ENCODE measurements around the gene KIAA0513. TPM values are rescaled to one million over a fixed set of nuclear protein-coding genes. Genes with fewer than 3 reads are reported as not detected.
A peak's percentile ranks its signal among the peaks of the same experiment; 100 is the strongest.

KIAA0513 gene
- total RNA-seq, 1 donor from 2014 or later, result 131 TPM

DNA sequence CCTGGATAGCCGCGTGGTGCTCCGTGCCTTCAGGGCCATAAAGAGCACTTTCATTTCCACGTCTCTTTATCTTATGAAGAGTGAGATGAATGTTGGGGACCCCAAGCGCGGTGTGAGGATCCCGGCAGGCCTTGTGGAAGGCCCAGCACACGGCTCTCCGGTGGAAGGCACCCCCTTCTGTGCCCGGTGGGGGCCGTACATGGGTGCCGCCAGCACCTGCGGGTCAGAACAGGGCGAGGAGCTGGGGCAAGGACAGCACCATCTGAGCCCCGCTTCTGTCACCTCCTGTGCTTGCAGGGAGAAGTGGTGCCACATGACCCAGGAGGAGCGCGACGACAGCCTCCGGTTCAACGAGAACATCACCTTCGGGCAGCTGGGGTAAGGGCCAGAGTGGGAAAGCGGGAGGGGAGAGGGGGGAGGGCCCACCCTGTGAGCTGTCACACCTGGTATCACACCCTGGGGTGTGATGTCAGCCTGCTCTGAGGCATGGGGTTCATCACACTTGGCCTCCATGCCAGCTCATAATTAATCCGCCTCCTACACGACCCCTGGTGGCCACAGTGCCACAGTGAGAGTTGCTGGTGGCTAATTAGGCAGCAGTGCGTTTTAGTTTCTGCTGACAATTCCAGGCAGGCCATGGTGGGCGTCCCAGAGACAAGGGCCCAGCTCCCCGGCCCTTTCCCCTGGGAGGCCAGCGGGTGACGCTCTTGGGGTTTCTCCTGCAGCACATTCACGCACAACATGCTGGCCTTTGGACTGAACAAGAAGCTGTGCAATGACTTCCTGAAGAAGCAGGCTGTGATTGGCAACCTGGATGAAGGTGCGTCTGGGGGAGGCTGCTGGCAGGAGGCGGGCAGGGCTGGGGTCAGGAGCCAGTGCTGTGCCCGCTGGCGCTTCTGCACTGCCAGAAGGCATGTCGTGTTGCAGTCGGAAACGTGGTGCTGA is 59.0 kb downstream of the KIAA0513 start:
- Histone ChIP-seq H3K27ac (no peak overlapping the region), H3K4me1 (peaks cover 0 to 7% of the 10 kb centered on the region in 2 donors), H3K4me3 (no peak overlapping the region), H3K9me3 (no peaks in the 10 kb centered on the region), H3K36me3 (peaks cover 10 to 17% of the 10 kb centered on the region in 2 donors), H3K27me3 (no peaks in the 10 kb centered on the region)
- intact Hi-C loops (cut with DNase I), result no loop called here
- TF ChIP-seq, protein P1, sequence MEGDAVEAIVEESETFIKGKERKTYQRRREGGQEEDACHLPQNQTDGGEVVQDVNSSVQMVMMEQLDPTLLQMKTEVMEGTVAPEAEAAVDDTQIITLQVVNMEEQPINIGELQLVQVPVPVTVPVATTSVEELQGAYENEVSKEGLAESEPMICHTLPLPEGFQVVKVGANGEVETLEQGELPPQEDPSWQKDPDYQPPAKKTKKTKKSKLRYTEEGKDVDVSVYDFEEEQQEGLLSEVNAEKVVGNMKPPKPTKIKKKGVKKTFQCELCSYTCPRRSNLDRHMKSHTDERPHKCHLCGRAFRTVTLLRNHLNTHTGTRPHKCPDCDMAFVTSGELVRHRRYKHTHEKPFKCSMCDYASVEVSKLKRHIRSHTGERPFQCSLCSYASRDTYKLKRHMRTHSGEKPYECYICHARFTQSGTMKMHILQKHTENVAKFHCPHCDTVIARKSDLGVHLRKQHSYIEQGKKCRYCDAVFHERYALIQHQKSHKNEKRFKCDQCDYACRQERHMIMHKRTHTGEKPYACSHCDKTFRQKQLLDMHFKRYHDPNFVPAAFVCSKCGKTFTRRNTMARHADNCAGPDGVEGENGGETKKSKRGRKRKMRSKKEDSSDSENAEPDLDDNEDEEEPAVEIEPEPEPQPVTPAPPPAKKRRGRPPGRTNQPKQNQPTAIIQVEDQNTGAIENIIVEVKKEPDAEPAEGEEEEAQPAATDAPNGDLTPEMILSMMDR (IDR thresholded peaks at IDR 0.05), result peak; percentile 39 to 74 (median 64)
- peak; percentile 35 to 77 for DNase-seq (ENCODE audit: low spot score in 2 of 2)

DNA sequence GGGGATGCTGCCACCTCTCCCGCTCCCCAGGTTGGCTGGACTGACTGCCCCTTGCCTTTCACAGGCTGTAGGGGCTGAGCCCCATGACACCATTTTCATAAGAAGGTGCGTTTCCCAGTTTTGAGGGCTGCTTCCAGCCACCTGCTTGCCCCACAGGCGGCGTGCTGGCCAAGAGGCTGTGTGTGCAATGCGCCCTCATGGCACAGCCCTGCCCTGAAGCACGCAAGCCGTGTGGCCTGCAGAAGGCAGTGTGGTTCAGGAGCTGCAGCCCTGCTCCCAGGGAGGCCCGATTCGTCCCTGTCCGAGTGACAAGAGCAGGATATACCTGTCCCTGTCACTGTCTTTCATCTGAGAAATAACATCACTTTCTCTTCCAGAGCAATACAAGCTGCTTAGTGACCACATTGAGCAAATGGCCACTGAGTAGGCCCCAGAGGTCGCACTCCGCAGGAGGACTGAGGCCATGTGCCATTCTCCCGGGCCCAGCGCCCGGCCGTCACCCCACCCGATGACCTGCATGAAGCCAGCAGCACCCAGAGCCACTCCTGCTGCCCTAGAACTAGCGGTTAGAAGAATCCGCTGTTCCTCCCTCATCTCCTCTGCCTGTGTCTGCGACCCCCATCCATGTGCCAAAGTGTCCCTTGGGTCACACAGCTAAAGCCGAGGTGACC is 60.4 kb downstream of the KIAA0513 start:
- no peak overlapping the region for H3K4me3 ChIP-seq
- no peak for DNase-seq (ENCODE audit: low spot score in 2 of 2)
- intact Hi-C loops (cut with DNase I), result no loop called here
- H3K4me1 ChIP-seq, result peaks cover 0 to 7% of the 10 kb centered on the region in 2 donors
- H3K36me3 ChIP-seq, result peaks cover 10 to 13% of the 10 kb centered on the region in 2 donors
- H3K27me3 ChIP-seq, result no peaks in the 10 kb centered on the region
- H3K9me3 ChIP-seq, result no peaks in the 10 kb centered on the region
- H3K27ac ChIP-seq, result no peak overlapping the region
- TF ChIP-seq, protein P1 (IDR thresholded peaks at IDR 0.05), result no peak

DNA sequence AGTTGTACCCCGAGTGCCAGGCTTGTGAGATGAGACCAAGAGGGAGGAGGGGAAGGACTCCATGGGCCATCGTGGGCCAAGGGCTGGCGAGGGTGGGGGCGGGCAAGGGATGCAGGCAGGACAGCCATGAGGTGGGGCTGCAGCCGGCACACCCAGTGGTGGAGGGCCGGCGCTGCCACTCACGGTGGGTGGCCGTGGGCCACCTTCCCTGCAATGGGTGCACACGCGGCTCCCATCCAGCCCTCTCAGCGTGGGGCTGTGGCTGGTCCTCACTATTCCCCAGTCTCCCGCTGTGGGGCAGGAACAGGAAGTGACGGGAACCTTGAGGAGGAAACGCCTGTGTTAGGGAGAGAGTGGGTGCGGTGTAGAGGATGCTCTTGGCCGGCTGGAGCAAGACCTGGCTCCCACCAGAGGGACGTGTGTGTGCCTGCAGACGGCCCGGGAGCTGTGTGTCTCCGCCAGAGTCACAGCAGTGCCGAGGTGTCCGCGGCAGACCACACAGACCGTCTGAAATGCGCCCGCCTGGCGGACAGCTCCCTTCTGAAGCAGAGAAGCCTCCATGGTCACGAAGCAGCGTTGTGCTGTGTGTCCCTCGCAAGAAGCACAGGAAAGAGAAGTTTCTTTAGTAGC is 61.1 kb downstream of the KIAA0513 start:
- H3K4me1 ChIP-seq, result peaks cover 0 to 7% of the 10 kb centered on the region in 2 donors
- TF ChIP-seq, protein P1 (IDR thresholded peaks at IDR 0.05), result no peak
- H3K27me3 ChIP-seq, result no peaks in the 10 kb centered on the region
- peaks cover 10 to 13% of the 10 kb centered on the region in 2 donors for H3K36me3 ChIP-seq
- H3K27ac ChIP-seq, result no peak overlapping the region
- H3K9me3 ChIP-seq, result no peaks in the 10 kb centered on the region
- no peak overlapping the region for H3K4me3 ChIP-seq
- DNase-seq (ENCODE audit: low spot score in 2 of 2), result no peak
- intact Hi-C loops (cut with DNase I), result no loop called here

DNA sequence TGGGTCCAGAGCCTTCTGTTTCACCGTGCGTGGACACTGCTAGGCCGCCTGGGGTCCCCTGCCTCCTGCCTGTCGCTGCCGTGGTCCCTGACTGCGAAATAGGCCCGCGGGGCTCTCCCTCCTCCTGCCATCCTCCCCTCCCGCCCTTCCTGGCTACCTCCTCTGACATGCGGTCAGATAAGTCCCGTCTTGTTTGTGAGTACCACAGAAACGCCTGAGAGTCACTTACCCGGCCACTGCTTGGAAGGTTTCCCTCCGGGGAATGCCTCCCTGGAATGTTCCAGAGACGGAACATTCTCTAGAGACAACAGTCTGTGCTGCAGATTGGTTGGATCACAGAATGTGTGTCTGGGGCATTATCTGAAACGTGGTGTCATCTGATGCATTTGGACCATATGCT is 61.9 kb downstream of the KIAA0513 start:
- peaks cover 0 to 7% of the 10 kb centered on the region in 2 donors for H3K4me1 ChIP-seq
- intact Hi-C loops (cut with DNase I), result no loop called here
- H3K4me3 ChIP-seq, result no peak overlapping the region
- no peak for DNase-seq (ENCODE audit: low spot score in 2 of 2)
- no peaks in the 10 kb centered on the region for H3K27me3 ChIP-seq
- H3K27ac ChIP-seq, result no peak overlapping the region
- no peaks in the 10 kb centered on the region for H3K9me3 ChIP-seq
- H3K36me3 ChIP-seq, result peaks cover 10 to 13% of the 10 kb centered on the region in 2 donors
- TF ChIP-seq, protein P1 (IDR thresholded peaks at IDR 0.05), result no peak

DNA sequence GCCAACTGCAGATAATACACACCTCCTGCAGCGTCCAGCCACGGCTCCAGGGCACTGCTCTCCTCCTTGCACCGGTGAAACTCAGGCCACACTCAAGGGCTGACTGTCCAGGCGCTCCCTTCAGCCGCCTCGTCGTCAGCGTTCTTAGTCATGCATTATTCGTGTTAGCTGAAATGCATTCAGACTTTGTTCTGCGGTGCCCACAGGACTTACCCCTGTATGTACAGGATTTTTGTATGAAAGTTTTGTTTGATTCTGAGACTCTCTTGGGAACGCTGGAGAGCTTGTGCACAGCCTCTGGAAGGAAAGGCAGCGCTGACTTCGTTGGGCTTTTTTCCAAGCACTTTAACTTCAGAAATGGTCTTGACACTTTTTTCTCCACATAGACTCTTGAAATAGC is 62.6 kb downstream of the KIAA0513 start:
- H3K4me3 ChIP-seq, result no peak overlapping the region
- H3K36me3 ChIP-seq, result peaks cover 10 to 13% of the 10 kb centered on the region in 2 donors
- DNase-seq (ENCODE audit: low spot score in 2 of 2), result no peak
- H3K9me3 ChIP-seq, result no peaks in the 10 kb centered on the region
- H3K27ac ChIP-seq, result no peak overlapping the region
- H3K27me3 ChIP-seq, result no peaks in the 10 kb centered on the region
- H3K4me1 ChIP-seq, result peaks cover 0 to 7% of the 10 kb centered on the region in 2 donors
- TF ChIP-seq, protein P1 (IDR thresholded peaks at IDR 0.05), result no peak
- intact Hi-C loops (cut with DNase I), result no loop called here

Measured in ascending aorta (tissue), 2 donors.